ENCODE measurements around the gene PTCH2. TPM values are rescaled to one million over a fixed set of nuclear protein-coding genes. Genes with fewer than 3 reads are reported as not detected.
"Not testable (repeated sequence)": the region's sequence is repeated elsewhere in the genome, so short reads cannot be mapped to it uniquely, and the experiment has no call there.

Gene PTCH2
- total and polyA plus RNA-seq, 4 donors = 1.5 to 21.6 (median 8.8) TPM

DNA sequence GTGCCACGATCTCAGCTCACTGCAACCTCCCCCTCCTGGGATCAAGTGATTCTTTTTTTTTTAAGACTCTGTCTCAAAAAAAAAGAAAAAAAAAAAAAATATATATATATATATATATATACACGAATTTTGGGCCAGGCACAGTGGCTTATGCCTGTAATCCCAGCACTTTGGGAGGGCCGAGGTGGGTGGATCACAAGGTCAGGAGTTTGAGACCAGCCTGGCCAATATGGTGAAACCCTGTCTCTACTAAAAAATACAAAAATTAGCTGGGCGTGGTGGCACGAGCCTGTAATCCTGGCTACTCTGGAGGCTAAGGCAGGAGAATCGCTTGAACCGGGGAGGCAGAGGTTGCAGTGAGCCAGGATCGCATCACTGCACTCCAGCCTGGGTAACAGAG, 45.2 kb downstream of the PTCH2 start:
- WGBS (ENCODE audit: insufficient coverage) = 94% methylated on average over 5 of the region's 8 CpGs
- H3K27me3 ChIP-seq (ENCODE audit: control insufficient read depth, insufficient read depth, low read length); H3K27ac ChIP-seq (ENCODE audit: low read depth, low read length); H3K9me3 ChIP-seq (ENCODE audit: control insufficient read depth, insufficient read depth, low read length); H3K4me3 ChIP-seq (ENCODE audit: low read depth, low read length); DNase-seq (ENCODE audit: low read depth in 4 of 6, low spot score in 6 of 6): not testable (repeated sequence)
- Histone ChIP-seq H3K36me3 (ENCODE audit: control insufficient read depth, insufficient read depth, low read length) (peaks cover 15% of the 10 kb centered on the region), H3K4me1 (ENCODE audit: control insufficient read depth, insufficient read depth, low read length) (peaks cover 36% of the 10 kb centered on the region)

DNA sequence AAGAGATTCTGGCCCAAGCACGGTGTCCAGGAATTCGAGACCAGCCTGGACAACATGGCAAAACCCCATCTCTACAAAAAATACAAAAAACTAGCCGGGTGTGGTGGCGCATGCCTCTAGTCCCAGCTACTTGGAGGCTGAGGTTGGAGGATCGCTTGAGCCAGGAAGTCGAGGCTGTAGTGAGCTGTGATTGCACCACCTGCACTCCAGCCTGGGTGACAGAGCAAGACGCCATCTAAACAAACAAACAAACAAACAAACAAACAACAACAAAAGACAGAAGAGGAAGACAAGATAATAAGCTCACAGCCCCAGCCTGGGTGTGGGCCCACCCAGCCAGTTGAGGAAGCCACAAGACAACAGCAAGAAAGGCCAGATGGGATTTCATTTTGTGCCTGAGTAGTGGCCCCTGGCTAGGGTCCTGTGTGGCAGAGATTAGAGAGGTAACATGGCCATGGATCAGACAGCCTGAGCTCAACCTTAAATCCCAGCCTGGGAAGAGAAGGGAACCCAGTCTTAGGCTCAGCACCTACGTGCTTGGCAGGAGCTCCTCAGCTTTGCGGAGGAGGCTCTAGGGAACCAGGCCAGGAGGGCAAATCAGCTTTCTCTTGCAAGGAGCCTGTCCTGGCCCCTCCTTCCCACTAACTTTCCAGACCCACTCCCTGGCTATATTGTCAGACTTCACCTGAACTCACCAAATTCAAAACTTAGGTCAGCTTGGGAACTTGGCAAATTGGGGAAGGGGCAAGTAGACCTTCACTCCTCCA, 50.1 kb downstream of the PTCH2 start:
- H3K4me3 ChIP-seq (ENCODE audit: low read depth, low read length) = no peak overlapping the region
- H3K9me3 ChIP-seq (ENCODE audit: control insufficient read depth, insufficient read depth, low read length) = no peaks in the 10 kb centered on the region
- no peak overlapping the region for H3K27ac ChIP-seq (ENCODE audit: low read depth, low read length)
- no peak for DNase-seq (ENCODE audit: low read depth in 4 of 6, low spot score in 6 of 6)
- no peaks in the 10 kb centered on the region for H3K4me1 ChIP-seq (ENCODE audit: control insufficient read depth, insufficient read depth, low read length)
- WGBS (ENCODE audit: insufficient coverage) = 86% methylated on average over 4 of the region's 9 CpGs
- H3K27me3 ChIP-seq (ENCODE audit: control insufficient read depth, insufficient read depth, low read length) = no peaks in the 10 kb centered on the region
- no peaks in the 10 kb centered on the region for H3K36me3 ChIP-seq (ENCODE audit: control insufficient read depth, insufficient read depth, low read length)

DNA sequence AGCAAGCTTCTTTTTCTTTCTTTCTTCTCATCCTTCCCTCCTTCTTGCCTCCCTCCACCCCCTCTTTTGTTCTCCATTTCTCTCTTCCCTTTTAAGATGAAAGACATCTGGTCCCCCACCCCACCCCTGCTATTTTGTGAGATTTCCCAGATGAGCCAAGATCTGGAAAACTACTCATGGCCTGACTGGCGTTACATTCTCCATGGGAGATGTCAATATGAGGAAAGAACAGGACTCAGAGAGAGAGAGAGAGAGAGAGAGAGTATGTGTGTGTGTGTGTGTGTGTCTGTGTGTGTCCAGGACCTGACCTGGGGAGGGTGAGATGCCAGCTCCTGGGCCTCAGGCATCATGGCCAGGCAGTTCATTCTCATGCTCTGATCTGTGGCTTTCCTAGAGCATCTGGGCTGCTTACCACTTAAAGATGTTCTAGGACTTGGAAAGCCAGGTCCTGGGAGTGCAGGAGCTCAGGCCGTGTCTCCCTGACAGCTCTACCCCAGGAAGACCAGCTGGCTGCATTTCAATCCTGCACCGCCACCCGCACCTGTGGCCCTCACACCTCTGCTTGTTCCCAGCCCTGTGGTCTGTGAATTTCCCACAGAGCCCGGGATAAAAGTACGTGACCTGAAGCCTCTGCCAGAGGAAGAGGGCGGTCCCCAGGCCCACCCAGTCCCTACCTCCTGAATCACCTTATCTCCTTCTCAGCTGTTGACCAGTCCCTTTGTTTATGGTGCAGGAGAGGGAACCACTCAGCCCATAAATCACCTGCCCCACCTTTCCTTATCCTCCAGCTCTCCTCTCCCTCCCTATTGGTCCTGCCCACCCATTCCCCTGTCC, 51.9 kb downstream of the PTCH2 start:
- WGBS (ENCODE audit: insufficient coverage) = 60% methylated on average over 6 of the region's 7 CpGs
- no peak for DNase-seq (ENCODE audit: low read depth in 4 of 6, low spot score in 6 of 6)
- Histone ChIP-seq H3K9me3 (ENCODE audit: control insufficient read depth, insufficient read depth, low read length) (no peaks in the 10 kb centered on the region), H3K27ac (ENCODE audit: low read depth, low read length) (no peak overlapping the region), H3K27me3 (ENCODE audit: control insufficient read depth, insufficient read depth, low read length) (no peaks in the 10 kb centered on the region), H3K4me3 (ENCODE audit: low read depth, low read length) (no peak overlapping the region), H3K36me3 (ENCODE audit: control insufficient read depth, insufficient read depth, low read length) (no peaks in the 10 kb centered on the region), H3K4me1 (ENCODE audit: control insufficient read depth, insufficient read depth, low read length) (peaks cover 7% of the 10 kb centered on the region)

DNA sequence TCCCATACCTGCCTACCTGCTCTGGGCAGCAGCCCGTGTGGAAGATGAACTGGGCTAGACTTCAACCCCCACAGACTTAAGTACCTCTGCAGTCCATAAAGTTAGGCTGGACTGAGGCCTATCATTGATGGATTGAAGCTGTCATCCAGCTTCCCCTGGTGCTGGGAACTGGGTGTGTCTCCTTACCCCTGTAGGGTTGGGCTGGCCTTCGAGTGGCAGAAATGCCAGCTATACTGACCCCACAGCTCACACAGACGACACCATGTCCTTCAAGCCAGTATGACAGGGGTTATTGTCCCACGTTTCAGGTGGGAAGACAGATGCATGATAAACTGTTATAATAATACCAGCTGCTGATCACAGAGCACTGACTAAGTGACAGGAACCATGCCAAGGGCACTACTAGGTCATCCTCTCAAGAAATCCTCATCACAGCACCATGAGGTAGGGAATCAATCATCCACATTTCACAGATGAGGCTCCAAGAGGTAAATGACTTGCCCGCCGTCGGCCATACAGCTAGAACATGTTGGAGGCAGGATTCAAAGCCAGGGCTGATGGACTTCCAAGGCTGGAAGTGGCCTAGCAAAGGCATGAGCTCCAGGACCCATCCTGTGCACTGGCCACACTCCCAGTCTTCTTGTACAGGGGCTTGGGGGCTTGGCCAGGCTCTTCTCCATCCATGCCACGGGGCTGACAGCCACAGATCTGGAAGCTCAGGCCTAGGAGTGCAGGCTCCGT, 54.8 kb downstream of the PTCH2 start, which contains the start of gene BEST4:
Gene BEST4, minus strand, starts transcription at position 51 of the 741 bp plus-strand sequence. CDS start 465 bp downstream, outside the sequence.
- Histone ChIP-seq H3K27ac (ENCODE audit: low read depth, low read length) (no peak within 1 kb of the TSS), H3K27me3 (ENCODE audit: control insufficient read depth, insufficient read depth, low read length) (no peaks in the 10 kb centered on the region), H3K4me3 (ENCODE audit: low read depth, low read length) (no peak within 1 kb of the TSS), H3K36me3 (ENCODE audit: control insufficient read depth, insufficient read depth, low read length) (no peaks in the 10 kb centered on the region), H3K4me1 (ENCODE audit: control insufficient read depth, insufficient read depth, low read length) (peaks cover 32% of the 10 kb centered on the region), H3K9me3 (ENCODE audit: control insufficient read depth, insufficient read depth, low read length) (no peaks in the 10 kb centered on the region)
- DNase-seq (ENCODE audit: low read depth in 4 of 6, low spot score in 6 of 6) = no peak
- WGBS (ENCODE audit: insufficient coverage) = 79% methylated on average over 7 of the region's 9 CpGs

DNA sequence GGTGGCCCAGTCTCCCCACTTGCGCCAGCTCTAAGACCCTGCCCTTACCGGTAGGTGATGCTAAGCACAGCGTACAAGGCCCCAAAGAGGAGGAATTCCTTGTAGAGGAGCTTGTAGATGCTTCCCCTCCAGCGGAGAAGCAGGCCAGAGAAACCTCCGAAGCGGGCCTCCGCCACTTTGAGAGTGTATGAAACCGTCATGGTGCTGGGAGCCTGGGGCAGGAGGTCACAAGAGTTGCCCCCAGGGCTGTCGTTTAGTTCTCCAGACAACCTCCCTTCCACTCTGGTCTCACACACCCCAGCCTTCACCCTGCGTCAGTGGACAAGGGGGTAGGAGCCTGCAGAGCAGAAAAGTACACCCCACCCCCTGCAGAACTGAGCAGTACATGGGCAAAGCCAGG, 55.5 kb downstream of the PTCH2 start:
- Histone ChIP-seq H3K27me3 (ENCODE audit: control insufficient read depth, insufficient read depth, low read length) (no peaks in the 10 kb centered on the region), H3K4me1 (ENCODE audit: control insufficient read depth, insufficient read depth, low read length) (peaks cover 34% of the 10 kb centered on the region), H3K4me3 (ENCODE audit: low read depth, low read length) (no peak overlapping the region), H3K9me3 (ENCODE audit: control insufficient read depth, insufficient read depth, low read length) (no peaks in the 10 kb centered on the region), H3K27ac (ENCODE audit: low read depth, low read length) (no peak overlapping the region), H3K36me3 (ENCODE audit: control insufficient read depth, insufficient read depth, low read length) (no peaks in the 10 kb centered on the region)
- DNase-seq (ENCODE audit: low read depth in 4 of 6, low spot score in 6 of 6) = no peak
- WGBS (ENCODE audit: insufficient coverage) = 93% methylated on average over 10 of the region's 10 CpGs

DNA sequence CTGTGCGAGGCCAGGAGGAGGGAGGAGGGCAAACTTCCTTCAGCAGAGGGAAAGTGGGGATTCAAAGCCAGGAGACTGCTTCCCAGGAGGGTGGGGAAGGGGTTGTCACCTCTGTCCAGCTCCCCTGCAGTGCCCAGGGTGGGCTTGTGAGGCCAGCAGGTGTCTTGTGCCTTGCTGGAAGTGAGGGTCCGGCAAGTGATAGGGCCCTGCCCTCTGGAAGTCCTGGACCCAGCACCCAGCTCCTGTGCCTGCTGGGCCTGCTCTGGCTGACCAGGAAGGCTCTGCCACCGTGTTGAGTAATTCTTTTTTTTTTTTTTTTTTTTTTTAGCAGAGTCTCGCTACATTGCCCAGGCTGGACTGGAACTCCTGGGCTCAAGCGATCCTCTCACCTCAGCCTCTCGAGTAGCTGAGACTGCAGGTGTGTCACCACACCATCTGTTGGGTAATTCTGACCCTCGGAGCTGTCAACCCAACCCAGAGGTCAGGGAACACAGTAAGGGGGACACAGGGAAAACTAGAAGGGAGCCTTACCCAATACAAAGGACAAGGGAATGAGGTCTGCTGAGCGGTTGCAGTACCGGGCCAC, 56.1 kb downstream of the PTCH2 start:
- H3K4me1 ChIP-seq (ENCODE audit: control insufficient read depth, insufficient read depth, low read length) = peaks cover 34% of the 10 kb centered on the region
- H3K36me3 ChIP-seq (ENCODE audit: control insufficient read depth, insufficient read depth, low read length) = no peaks in the 10 kb centered on the region
- no peaks in the 10 kb centered on the region for H3K9me3 ChIP-seq (ENCODE audit: control insufficient read depth, insufficient read depth, low read length)
- WGBS (ENCODE audit: insufficient coverage) = 75% methylated on average over 7 of the region's 9 CpGs
- H3K4me3 ChIP-seq (ENCODE audit: low read depth, low read length) = no peak overlapping the region
- H3K27me3 ChIP-seq (ENCODE audit: control insufficient read depth, insufficient read depth, low read length) = no peaks in the 10 kb centered on the region
- no peak overlapping the region for H3K27ac ChIP-seq (ENCODE audit: low read depth, low read length)
- no peak for DNase-seq (ENCODE audit: low read depth in 4 of 6, low spot score in 6 of 6)

DNA sequence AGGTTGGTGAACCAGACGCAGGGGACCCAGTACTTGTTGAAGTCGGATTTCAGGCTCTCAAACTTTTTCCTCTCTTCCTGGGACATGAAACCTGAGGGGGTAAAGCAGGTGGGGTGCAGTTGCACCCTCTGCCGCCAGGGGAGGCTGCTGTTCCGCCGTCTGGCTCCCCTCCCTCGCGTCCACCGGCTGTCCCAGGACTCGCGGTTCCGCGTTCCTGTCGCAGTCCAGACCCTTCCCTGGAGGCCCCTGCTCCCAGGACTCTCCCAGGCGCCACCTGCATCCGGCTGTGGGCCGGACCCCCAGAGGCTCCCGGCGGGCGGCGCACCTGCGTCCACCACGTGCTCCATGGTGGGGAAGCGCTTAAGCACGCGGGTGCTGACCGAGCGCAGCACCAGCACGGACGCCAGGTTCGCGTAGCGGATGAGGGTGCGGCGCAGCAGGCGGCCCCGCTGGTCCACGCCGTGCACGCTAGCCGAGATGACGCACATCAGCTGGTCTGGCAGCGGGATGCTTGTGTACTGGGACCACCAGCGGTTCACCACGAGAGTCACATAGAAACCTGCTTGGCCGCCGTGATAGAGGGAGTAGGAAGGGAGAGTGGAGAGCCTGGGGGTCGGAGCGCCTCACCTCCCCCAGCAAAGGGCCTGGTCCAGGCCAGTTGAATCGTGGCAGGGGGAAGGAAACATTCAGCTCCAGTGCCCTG, 56.8 kb downstream of the PTCH2 start:
- H3K4me3 ChIP-seq (ENCODE audit: low read depth, low read length) = peak overlapping the region; percentile 46
- DNase-seq (ENCODE audit: low read depth in 4 of 6, low spot score in 6 of 6) = peak in 2 of 6 donors; percentile 55 to 67
- 2% methylated on average over 49 of the region's 49 CpGs for WGBS (ENCODE audit: insufficient coverage)

DNA sequence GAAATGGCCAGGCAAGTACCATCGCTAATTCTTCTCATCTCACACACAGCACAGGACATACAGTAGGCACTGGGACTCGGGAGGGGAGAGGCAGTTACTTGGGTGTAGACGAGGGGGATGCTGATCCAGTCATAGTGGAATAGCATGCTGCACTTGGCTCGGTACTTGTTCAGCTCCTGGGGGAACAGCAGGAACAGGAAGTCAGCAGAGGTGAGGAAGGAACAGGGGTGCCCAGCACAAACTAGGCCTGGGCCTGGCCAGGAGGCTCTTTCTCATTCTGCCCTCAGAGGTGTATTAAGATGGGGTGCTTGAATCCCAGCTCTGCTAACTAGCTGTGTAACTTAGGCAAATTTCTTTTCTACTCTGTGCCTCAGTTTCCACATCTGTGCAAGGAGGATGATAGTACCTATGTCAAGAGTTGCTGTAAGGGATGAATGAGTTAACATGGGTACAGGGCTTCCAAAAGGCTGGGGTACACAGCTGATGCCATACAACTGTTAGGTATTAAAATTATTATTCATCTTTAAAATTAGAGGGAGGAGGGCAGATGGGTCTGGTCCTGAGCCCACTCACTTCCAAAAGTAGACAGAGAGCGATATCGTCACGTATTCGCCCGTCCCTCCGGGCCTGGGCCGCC, 57.4 kb downstream of the PTCH2 start:
- H3K27ac ChIP-seq (ENCODE audit: low read depth, low read length) = no peak overlapping the region
- no peak for DNase-seq (ENCODE audit: low read depth in 4 of 6, low spot score in 6 of 6)
- H3K4me1 ChIP-seq (ENCODE audit: control insufficient read depth, insufficient read depth, low read length) = peaks cover 34% of the 10 kb centered on the region
- no peaks in the 10 kb centered on the region for H3K9me3 ChIP-seq (ENCODE audit: control insufficient read depth, insufficient read depth, low read length)
- WGBS (ENCODE audit: insufficient coverage) = 47% methylated on average over 6 of the region's 11 CpGs
- H3K4me3 ChIP-seq (ENCODE audit: low read depth, low read length) = peak overlapping the region; percentile 46
- H3K27me3 ChIP-seq (ENCODE audit: control insufficient read depth, insufficient read depth, low read length) = no peaks in the 10 kb centered on the region
- H3K36me3 ChIP-seq (ENCODE audit: control insufficient read depth, insufficient read depth, low read length) = peaks cover 11% of the 10 kb centered on the region

More for the DNA sequence above, 56.8 kb downstream of the PTCH2 start:
- no peaks in the 10 kb centered on the region for H3K9me3 ChIP-seq (ENCODE audit: control insufficient read depth, insufficient read depth, low read length)
- no peaks in the 10 kb centered on the region for H3K27me3 ChIP-seq (ENCODE audit: control insufficient read depth, insufficient read depth, low read length)
- peaks cover 34% of the 10 kb centered on the region for H3K4me1 ChIP-seq (ENCODE audit: control insufficient read depth, insufficient read depth, low read length)
- H3K27ac ChIP-seq (ENCODE audit: low read depth, low read length) = no peak overlapping the region
- peaks cover 4% of the 10 kb centered on the region for H3K36me3 ChIP-seq (ENCODE audit: control insufficient read depth, insufficient read depth, low read length)
